ENCODE measurements around the gene OR10T2.

DNA sequence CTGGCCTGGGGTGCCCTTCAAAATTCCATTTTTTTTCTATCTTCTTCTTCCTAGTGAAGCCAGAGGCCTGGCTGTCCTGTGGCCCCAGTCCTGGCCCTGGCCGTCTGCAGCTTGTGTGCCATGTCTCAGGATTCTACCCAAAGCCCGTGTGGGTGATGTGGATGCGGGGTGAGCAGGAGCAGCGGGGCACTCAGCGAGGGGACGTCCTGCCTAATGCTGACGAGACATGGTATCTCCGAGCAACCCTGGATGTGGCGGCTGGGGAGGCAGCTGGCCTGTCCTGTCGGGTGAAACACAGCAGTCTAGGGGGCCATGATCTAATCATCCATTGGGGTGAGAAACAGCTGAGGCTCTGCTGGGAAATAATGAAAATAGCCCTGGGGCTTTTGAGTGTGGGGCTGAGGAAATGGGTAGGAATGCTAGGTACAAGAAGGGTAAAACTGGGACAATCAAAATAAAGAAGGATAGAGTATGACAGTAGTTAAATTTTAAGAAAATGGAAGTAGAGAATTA lies 43.4 kb downstream of the OR10T2 start:
- TF ChIP-seq, protein P1, sequence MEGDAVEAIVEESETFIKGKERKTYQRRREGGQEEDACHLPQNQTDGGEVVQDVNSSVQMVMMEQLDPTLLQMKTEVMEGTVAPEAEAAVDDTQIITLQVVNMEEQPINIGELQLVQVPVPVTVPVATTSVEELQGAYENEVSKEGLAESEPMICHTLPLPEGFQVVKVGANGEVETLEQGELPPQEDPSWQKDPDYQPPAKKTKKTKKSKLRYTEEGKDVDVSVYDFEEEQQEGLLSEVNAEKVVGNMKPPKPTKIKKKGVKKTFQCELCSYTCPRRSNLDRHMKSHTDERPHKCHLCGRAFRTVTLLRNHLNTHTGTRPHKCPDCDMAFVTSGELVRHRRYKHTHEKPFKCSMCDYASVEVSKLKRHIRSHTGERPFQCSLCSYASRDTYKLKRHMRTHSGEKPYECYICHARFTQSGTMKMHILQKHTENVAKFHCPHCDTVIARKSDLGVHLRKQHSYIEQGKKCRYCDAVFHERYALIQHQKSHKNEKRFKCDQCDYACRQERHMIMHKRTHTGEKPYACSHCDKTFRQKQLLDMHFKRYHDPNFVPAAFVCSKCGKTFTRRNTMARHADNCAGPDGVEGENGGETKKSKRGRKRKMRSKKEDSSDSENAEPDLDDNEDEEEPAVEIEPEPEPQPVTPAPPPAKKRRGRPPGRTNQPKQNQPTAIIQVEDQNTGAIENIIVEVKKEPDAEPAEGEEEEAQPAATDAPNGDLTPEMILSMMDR (conservative IDR thresholded peaks at IDR 0.05; ENCODE audit: low read depth, low read length) = no peak
- TF ChIP-seq RAD21 (IDR thresholded peaks at IDR 0.05; ENCODE audit: low read length) (no peak), BHLHE40 (IDR thresholded peaks at IDR 0.05; ENCODE audit: low read depth, low read length) (no peak), RCOR1 (IDR thresholded peaks at IDR 0.05; ENCODE audit: insufficient replicate concordance, low read length) (no peak), POLR2A (IDR thresholded peaks at IDR 0.05; ENCODE audit: low read depth, low read length) (no peak), FOS (IDR thresholded peaks at IDR 0.05; ENCODE audit: low read depth, low read length) (no peak), USF2 (IDR thresholded peaks at IDR 0.05; ENCODE audit: low read depth, low read length) (no peak), SMC3 (IDR thresholded peaks at IDR 0.05; ENCODE audit: low read depth, low read length) (no peak), MXI1 (IDR thresholded peaks at IDR 0.05; ENCODE audit: borderline replicate concordance, low read depth, low read length) (no peak), CEBPB (IDR thresholded peaks at IDR 0.05; ENCODE audit: low read depth, low read length) (no peak), MAZ (IDR thresholded peaks at IDR 0.05; ENCODE audit: borderline replicate concordance, low read depth, low read length) (no peak), RFX5 (IDR thresholded peaks at IDR 0.05; ENCODE audit: low read depth, low read length) (no peak), MAFK (IDR thresholded peaks at IDR 0.05; ENCODE audit: low read depth, low read length) (no peak), NFE2L2 (IDR thresholded peaks at IDR 0.05; ENCODE audit: low read depth, low read length) (no peak)

Data from IMR-90 (cell line).